Measurements from ENCODE around the gene CGREF1. TPM values are rescaled to one million over a fixed set of nuclear protein-coding genes. Genes with fewer than 3 reads are reported as not detected.

Gene CGREF1
- total RNA-seq, 1 donor from 2014 or later: not detected

DNA sequence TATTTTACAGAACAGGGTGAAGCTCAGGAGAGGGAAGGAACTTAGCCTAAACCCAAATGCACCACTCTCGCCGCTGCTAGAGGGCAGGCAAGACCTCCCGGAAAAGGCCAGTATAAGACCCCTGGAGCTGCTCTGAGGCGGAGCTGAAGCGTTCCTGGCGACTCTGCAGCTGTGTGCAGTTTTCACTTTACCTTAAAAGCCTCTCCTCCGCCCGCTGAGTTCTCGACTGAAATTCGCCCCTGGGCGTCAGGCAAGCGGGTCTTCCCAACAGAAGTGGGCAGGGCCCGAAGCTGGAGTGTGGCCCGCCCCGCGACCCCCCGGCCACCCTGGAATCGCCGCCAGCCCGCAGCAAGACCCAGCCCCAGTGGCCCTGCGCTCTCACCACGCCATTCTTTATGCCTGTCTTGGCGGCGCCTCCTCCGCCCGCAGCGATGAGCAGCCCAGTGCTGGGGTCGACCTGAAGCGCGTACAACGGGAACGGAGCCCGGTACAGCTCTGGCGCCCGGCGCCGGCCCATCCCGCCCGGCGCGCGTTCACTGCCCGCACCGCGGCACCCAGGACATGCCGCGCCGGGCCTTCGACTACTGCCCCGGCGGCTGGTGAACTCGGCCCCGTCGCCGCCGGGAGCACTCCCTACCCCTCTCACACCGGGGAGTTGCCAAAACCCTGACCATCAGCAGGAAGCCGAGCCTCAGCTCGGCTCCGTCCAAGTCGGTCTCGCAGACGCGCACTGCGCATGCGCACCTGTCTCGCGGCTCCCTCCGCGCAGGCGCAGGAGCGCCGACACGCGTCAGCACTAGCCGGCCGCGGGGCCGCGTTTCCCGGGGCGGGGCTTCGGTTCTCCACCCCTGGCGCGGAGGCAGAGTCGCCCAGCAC lies 15.2 kb upstream of the CGREF1 start, which contains the start of gene PREB:
Gene PREB (minus strand): TSS at position 732 of the 876 bp plus-strand sequence. CDS start 215 bp downstream, at position 517.
- Mint-ChIP-seq H3K36me3 (ENCODE audit: low read depth, unreplicated experiment) (peaks cover 15% of the 10 kb centered on the region), H3K27me3 (ENCODE audit: unreplicated experiment) (peaks cover 10% of the 10 kb centered on the region), H3K4me3 (ENCODE audit: unreplicated experiment) (peak within 1 kb of the TSS; percentile 97), H3K27ac (ENCODE audit: unreplicated experiment) (no peak within 1 kb of the TSS), H3K4me1 (ENCODE audit: unreplicated experiment) (peaks cover 9% of the 10 kb centered on the region), H3K9me3 (ENCODE audit: unreplicated experiment) (no peaks in the 10 kb centered on the region)
- TF ChIP-seq, protein P1, sequence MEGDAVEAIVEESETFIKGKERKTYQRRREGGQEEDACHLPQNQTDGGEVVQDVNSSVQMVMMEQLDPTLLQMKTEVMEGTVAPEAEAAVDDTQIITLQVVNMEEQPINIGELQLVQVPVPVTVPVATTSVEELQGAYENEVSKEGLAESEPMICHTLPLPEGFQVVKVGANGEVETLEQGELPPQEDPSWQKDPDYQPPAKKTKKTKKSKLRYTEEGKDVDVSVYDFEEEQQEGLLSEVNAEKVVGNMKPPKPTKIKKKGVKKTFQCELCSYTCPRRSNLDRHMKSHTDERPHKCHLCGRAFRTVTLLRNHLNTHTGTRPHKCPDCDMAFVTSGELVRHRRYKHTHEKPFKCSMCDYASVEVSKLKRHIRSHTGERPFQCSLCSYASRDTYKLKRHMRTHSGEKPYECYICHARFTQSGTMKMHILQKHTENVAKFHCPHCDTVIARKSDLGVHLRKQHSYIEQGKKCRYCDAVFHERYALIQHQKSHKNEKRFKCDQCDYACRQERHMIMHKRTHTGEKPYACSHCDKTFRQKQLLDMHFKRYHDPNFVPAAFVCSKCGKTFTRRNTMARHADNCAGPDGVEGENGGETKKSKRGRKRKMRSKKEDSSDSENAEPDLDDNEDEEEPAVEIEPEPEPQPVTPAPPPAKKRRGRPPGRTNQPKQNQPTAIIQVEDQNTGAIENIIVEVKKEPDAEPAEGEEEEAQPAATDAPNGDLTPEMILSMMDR (IDR thresholded peaks at IDR 0.05; ENCODE audit: unreplicated experiment): no peak
- DNase-seq (ENCODE audit: low spot score): peak; percentile 100

DNA sequence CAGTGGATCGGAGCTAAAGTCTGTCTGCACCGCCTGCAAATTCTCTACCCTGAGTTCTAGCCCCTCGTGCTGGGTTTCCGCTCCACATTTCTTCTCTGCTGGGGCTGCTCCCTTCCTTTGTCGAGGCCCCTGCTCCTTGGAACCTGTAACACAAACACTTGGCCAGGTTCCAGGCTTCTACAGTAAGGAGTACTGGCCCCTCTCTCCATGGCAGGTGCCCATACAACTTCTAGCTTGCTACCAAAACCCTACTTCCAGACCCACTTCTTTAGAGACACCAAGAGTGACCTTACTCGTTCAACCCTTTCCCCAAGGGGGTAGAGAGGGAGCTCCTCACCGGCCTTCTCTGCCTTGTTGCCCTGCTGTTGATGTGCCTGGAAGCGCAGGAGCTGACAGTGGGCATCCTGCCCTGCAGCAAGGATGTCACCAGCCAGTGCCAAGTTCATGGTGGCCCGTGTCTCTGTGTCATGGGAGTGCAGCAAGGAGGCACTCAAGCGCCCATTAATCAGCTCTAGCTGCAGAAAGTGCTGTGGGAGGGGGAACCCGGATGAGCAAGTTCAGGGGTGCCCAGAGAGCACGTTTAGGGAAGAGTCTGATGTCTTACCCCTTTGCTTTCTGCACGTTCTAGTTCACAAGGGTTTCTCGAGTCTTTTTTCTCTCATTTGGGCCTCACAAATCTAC lies 14.4 kb upstream of the CGREF1 start:
- DNase-seq (ENCODE audit: low spot score): no peak
- Mint-ChIP-seq H3K4me1 (ENCODE audit: unreplicated experiment) (peaks cover 11% of the 10 kb centered on the region), H3K36me3 (ENCODE audit: low read depth, unreplicated experiment) (peaks cover 19% of the 10 kb centered on the region), H3K27me3 (ENCODE audit: unreplicated experiment) (peaks cover 7% of the 10 kb centered on the region), H3K4me3 (ENCODE audit: unreplicated experiment) (peak overlapping the region; percentile 97), H3K27ac (ENCODE audit: unreplicated experiment) (no peak overlapping the region), H3K9me3 (ENCODE audit: unreplicated experiment) (no peaks in the 10 kb centered on the region)
- TF ChIP-seq, protein P1 (IDR thresholded peaks at IDR 0.05; ENCODE audit: unreplicated experiment): no peak

DNA sequence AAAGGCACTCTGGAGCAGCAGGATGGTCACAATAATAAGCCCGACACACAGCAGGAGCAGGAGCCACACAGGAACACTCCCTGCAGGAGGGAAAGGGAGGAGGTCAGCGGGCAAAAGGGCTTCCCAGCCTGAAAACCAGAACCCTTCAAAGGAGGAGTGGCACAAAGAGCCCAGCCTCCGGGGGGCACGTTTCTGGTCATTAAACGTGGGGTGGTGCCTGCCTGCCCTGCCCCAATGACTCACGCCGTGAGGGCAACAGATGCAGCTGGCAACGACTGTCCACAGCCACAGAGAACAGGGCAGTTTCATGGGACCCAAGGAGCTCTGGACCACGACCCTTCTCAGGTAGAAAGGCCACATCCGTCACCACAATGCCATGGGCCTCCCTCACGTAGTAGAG lies 12.5 kb upstream of the CGREF1 start:
- Mint-ChIP-seq H3K27ac (ENCODE audit: unreplicated experiment) (no peak overlapping the region), H3K9me3 (ENCODE audit: unreplicated experiment) (no peaks in the 10 kb centered on the region), H3K36me3 (ENCODE audit: low read depth, unreplicated experiment) (peaks cover 19% of the 10 kb centered on the region), H3K4me1 (ENCODE audit: unreplicated experiment) (peaks cover 11% of the 10 kb centered on the region), H3K27me3 (ENCODE audit: unreplicated experiment) (peaks cover 5% of the 10 kb centered on the region), H3K4me3 (ENCODE audit: unreplicated experiment) (no peak overlapping the region)
- DNase-seq (ENCODE audit: low spot score): no peak
- TF ChIP-seq, protein P1 (IDR thresholded peaks at IDR 0.05; ENCODE audit: unreplicated experiment): no peak

DNA sequence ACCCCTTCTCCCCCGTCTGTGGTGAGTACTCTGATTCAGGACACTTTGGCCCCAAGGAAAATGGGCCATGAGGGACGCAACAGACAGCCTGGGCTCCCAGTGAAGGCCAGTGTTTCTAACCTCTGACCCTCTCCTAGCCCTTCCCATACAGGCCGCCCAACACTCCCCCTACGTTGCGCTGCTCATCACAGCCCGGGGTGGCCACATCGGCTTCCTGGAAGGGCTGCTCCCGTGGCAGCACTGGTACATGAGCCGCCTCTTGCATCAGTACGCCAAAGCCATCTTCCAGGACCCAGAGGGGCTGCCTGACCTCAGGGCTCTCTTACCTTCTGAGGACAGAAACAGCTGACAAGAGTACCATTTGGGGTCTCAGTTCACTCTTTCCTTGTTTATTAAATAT lies 11.5 kb upstream of the CGREF1 start:
- TF ChIP-seq, protein P1 (IDR thresholded peaks at IDR 0.05; ENCODE audit: unreplicated experiment): no peak
- no peak overlapping the region for H3K4me3 Mint-ChIP-seq (ENCODE audit: unreplicated experiment)
- no peak overlapping the region for H3K27ac Mint-ChIP-seq (ENCODE audit: unreplicated experiment)
- no peaks in the 10 kb centered on the region for H3K9me3 Mint-ChIP-seq (ENCODE audit: unreplicated experiment)
- H3K27me3 Mint-ChIP-seq (ENCODE audit: unreplicated experiment): peaks cover 5% of the 10 kb centered on the region
- H3K4me1 Mint-ChIP-seq (ENCODE audit: unreplicated experiment): peaks cover 11% of the 10 kb centered on the region
- peaks cover 19% of the 10 kb centered on the region for H3K36me3 Mint-ChIP-seq (ENCODE audit: low read depth, unreplicated experiment)
- DNase-seq (ENCODE audit: low spot score): no peak

All from endothelial cell (in vitro differentiated cells).